SK-N-SH (cell line): Measurements from ENCODE around the gene CACNA2D3. TPM values are rescaled to one million over a fixed set of nuclear protein-coding genes. Genes with fewer than 3 reads are reported as not detected.

Experiments
- CTCF ChIA-PET: fragments of 300-600, 350-600 bp; formaldehyde crosslinking; extraction: SDS; loops from one replicate; lab custom pipeline; 2021; lab: Yijun Ruan, JAX
- POLR2A ChIA-PET: fragments of 350-600 bp; sonication (Branson Sonifier 250); formaldehyde crosslinking; extraction: SDS; loops from one replicate; lab custom pipeline; 2020; ENCODE audit warnings: antibody characterized with exemption, inconsistent platforms; lab: Yijun Ruan, JAX
- DNase-seq: peaks from one replicate; pipeline ENCODE4 v3.0.0; 2012
- H2AFZ ChIP-seq: fragments of 200-600 bp; sonication (generic); 2 replicates; pipeline ENCODE4 v1.8.1; 2016; ENCODE audit warnings: antibody characterized with exemption, mild to moderate bottlenecking, low read depth
- H3F3A ChIP-seq: fragments of 200-600 bp; sonication (generic); replicated peaks from 2 replicates; pipeline ENCODE3; 2016; ENCODE audit warnings: antibody characterized with exemption, mild to moderate bottlenecking; ENCODE audit not compliant: insufficient read depth
- H3K27ac ChIP-seq, 2 experiments: fragments of 200-500 bp in 1 of 2; fragments of 200-600 bp in 1 of 2; sonication (Bioruptor generic) in 1 of 2; sonication (generic), shearing (Covaris generic) in 1 of 2; 2 replicates each; pipeline versions ENCODE4 v1.5.1 to v1.6.1; 2014 to 2016; ENCODE audit warnings: low read depth in 2 of 2, inconsistent platforms in 1 of 2, low read length in 1 of 2, mild to moderate bottlenecking in 1 of 2, mixed read lengths in 1 of 2
- H3K27me3 ChIP-seq: fragments of 200-600 bp; sonication (generic), shearing (Covaris generic); 2 replicates; pipeline ENCODE4 v1.6.1; 2016; ENCODE audit warnings: mixed run types; ENCODE audit not compliant: insufficient read depth
- H3K36me3 ChIP-seq, 2 experiments: fragments of 200-500 bp in 1 of 2; fragments of 200-600 bp in 1 of 2; sonication (Bioruptor generic) in 1 of 2; sonication (generic) in 1 of 2; replicated peaks in 1 of 2; 2 replicates each; pipeline versions ENCODE3 to v1.5.1; 2014 to 2016; ENCODE audit warnings: low read length in 1 of 2, mild to moderate bottlenecking in 1 of 2; ENCODE audit not compliant: insufficient read depth in 2 of 2, control insufficient read depth in 1 of 2
- H3K4me1 ChIP-seq, 2 experiments: fragments of 200-500 bp in 1 of 2; fragments of 200-600 bp in 1 of 2; sonication (Bioruptor generic) in 1 of 2; sonication (generic), shearing (Covaris generic) in 1 of 2; 2 replicates each; pipeline versions ENCODE4 v1.5.1 to v1.6.1; 2014 to 2016; ENCODE audit warnings: low read depth in 1 of 2, low read length in 1 of 2, mixed run types in 1 of 2; ENCODE audit not compliant: insufficient read depth in 2 of 2, control insufficient read depth in 1 of 2
- H3K4me2 ChIP-seq: fragments of 200-600 bp; sonication (generic), shearing (Covaris generic); 2 replicates; pipeline ENCODE4 v1.6.1; 2017; ENCODE audit warnings: mixed run types
- H3K4me3 ChIP-seq, 2 experiments: fragments of 200-500 bp in 1 of 2; fragments of 200-600 bp in 1 of 2; sonication (Bioruptor generic) in 1 of 2; sonication (generic), shearing (Covaris generic) in 1 of 2; 2 replicates each; pipeline versions ENCODE4 v1.5.1 to v1.8.1; 2014 to 2016; ENCODE audit warnings: low read depth in 2 of 2, inconsistent platforms in 1 of 2, low read length in 1 of 2, mild to moderate bottlenecking in 1 of 2, mixed read lengths in 1 of 2, moderate library complexity in 1 of 2
- H3K79me2 ChIP-seq: fragments of 200-600 bp; sonication (generic); 2 replicates; pipeline ENCODE4 v1.8.1; 2017; ENCODE audit warnings: mild to moderate bottlenecking; ENCODE audit not compliant: insufficient read depth
- H3K9ac ChIP-seq: fragments of 200-600 bp; sonication (generic); 2 replicates; pipeline ENCODE4 v1.6.1; 2017; ENCODE audit warnings: mixed run types
- H3K9me2 ChIP-seq: fragments of 200-600 bp; sonication (generic); 2 replicates; pipeline ENCODE4 v1.6.1; 2017; ENCODE audit warnings: mixed run types
- H3K9me3 ChIP-seq: fragments of 200-600 bp; sonication (generic); 2 replicates; pipeline ENCODE4 v1.6.1; 2017; ENCODE audit warnings: mixed run types, mild to moderate bottlenecking, moderate library complexity
- H4K20me1 ChIP-seq: fragments of 200-600 bp; sonication (generic); 2 replicates; pipeline ENCODE4 v1.6.1; 2017; ENCODE audit warnings: mild to moderate bottlenecking, mixed run types; ENCODE audit not compliant: insufficient read depth
- CHD2 ChIP-seq: fragments of 150-350 bp; IDR thresholded peaks from 2 replicates; pipeline ENCODE4 v1.6.1; 2018; ENCODE audit warnings: low read length; ENCODE audit not compliant: partially characterized antibody
- ELF1 ChIP-seq: IDR thresholded peaks from 2 replicates; pipeline ENCODE4 v1.4.0; 2012
- EP300 ChIP-seq, 2 experiments: IDR thresholded peaks; 2 replicates each; pipeline versions ENCODE4 v1.4.0 to v1.6.1; 2012; ENCODE audit warnings: borderline replicate concordance in 1 of 2, low read depth in 1 of 2, low read length in 1 of 2
- EZH2phosphoT487 ChIP-seq: fragments of 200-600 bp; sonication (generic); IDR thresholded peaks from 2 replicates; pipeline ENCODE4 v1.6.1; 2017; ENCODE audit warnings: low read depth, mixed run types, mild to moderate bottlenecking, antibody characterized with exemption, moderate library complexity, borderline replicate concordance
- FOSL2 ChIP-seq: IDR thresholded peaks from 2 replicates; pipeline ENCODE4 v1.4.0; 2012; ENCODE audit warnings: low read depth, mild to moderate bottlenecking, moderate library complexity, borderline replicate concordance
- MEF2A ChIP-seq: IDR thresholded peaks from 2 replicates; pipeline ENCODE4 v1.4.0; 2012; ENCODE audit warnings: low read depth, borderline replicate concordance
- NFIC ChIP-seq: IDR thresholded peaks from 2 replicates; pipeline ENCODE4 v1.4.0; 2012; ENCODE audit warnings: borderline replicate concordance
- NRF1 ChIP-seq: IDR thresholded peaks from 2 replicates; pipeline ENCODE4 v1.6.1; 2012; ENCODE audit warnings: low read depth, mild to moderate bottlenecking, low read length
- POLR2AphosphoS5 ChIP-seq: IDR thresholded peaks from 2 replicates; pipeline ENCODE4 v1.6.1; 2012; ENCODE audit warnings: low read depth, low read length
- RFX5 ChIP-seq: IDR thresholded peaks from 2 replicates; pipeline ENCODE4 v1.6.1; 2012; ENCODE audit warnings: mild to moderate bottlenecking, improper control_type of control experiment, low read length
- TAF1 ChIP-seq: IDR thresholded peaks from 2 replicates; pipeline ENCODE4 v1.6.1; 2012; ENCODE audit warnings: low read depth, mild to moderate bottlenecking, low read length, moderate library complexity, borderline replicate concordance
- TCF12 ChIP-seq: IDR thresholded peaks from 2 replicates; pipeline ENCODE4 v1.4.0; 2012
- WGBS: methylation state at CpG from one replicate; pipeline ENCODE4 v1.1.6; 2017; ENCODE audit warnings: low lambda C conversion rate; 5-methylcytosine and 5-hydroxymethylcytosine counted together
- polyA plus RNA-seq, 3 experiments: library from polyadenylated mRNA; depleted of rRNA; stranded (reverse); fragments of >200 nt; gene quantifications; 2 replicates each; pipeline ENCODE4 v1.2.3, GENCODE V29; 2012
- TF ChIP-seq, protein P1 (sequence below): fragments of 200-600 bp; sonication (generic); IDR thresholded peaks from 2 replicates; pipeline ENCODE4 v1.6.1; 2017; ENCODE audit warnings: antibody characterized with exemption, mild to moderate bottlenecking, moderate library complexity
- TF ChIP-seq, protein P2 (sequence below): IDR thresholded peaks from 2 replicates; pipeline ENCODE4 v1.4.0; 2012; ENCODE audit warnings: low read depth
- TF ChIP-seq, protein P3 (sequence below): IDR thresholded peaks from 2 replicates; pipeline ENCODE4 v1.6.1; 2012; ENCODE audit warnings: mild to moderate bottlenecking, low read depth, low read length, moderate library complexity
- TF ChIP-seq, protein P4 (sequence below): fragments of 150-350 bp; IDR thresholded peaks from 2 replicates; pipeline ENCODE4 v1.6.1; 2016; ENCODE audit warnings: mild to moderate bottlenecking, low read depth, low read length
- TF ChIP-seq, protein P5 (sequence below): IDR thresholded peaks from 2 replicates; pipeline ENCODE4 v1.4.0; 2012; ENCODE audit warnings: low read depth, borderline replicate concordance

Gene CACNA2D3
- 0.15 and 0.36 TPM in 2 replicates for polyA plus RNA-seq (2012; rRNA removed)
- polyA plus RNA-seq (2012; cell fraction: cytosol; rRNA removed), result 0.12 and 0.14 TPM in 2 replicates
- polyA plus RNA-seq (2012; cell fraction: nucleus; rRNA removed), result 0.34 and 0.39 TPM in 2 replicates

DNA sequence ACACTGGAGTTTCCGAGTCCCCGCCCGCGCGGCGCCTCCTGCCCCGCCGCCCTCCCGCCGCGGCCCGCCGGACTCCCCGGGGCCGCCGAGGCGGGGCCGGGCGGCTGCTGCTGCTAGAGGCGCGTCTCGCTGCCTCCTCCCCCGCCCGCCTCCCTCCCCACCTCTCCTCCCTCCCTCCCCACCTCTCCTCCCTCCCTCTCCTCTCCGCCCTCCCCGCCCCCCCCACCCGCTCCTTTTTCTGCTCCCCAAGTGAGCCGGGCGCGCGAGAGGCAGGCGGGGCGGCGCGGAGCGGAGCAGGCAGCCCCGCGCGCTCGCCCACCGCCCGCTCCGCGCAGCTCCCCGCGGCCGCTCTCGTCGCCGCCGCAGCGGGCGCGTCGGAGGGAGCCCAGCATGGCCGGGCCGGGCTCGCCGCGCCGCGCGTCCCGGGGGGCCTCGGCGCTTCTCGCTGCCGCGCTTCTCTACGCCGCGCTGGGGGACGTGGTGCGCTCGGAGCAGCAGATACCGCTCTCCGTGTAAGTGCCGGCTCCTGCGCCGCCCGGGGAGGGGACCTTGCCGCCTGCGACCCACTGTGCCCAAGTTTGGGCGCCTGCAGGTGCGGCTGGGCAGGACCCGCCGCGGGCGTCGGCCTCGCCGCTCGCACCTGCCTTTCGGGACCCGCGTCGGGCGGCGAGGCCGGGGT is at the start of gene CACNA2D3:
Gene CACNA2D3 (plus strand): TSS at position 229 of the 679 bp plus-strand sequence.
- H3K4me3 ChIP-seq, result peak within 1 kb of the TSS; percentile 28 to 53; a peak in 3 of 4 replicates
- CTCF ChIA-PET, result interaction anchor here (1.2 to 2.2 kb wide), 3 partner anchors 9 to 184 kb away, joined by 4 to 6 read pairs (median 6); no protein-coding TSS in a partner anchor
- no peaks in the 10 kb centered on the region for H3K9me2 ChIP-seq
- no peaks in the 10 kb centered on the region for H3F3A ChIP-seq
- peak within 1 kb of the TSS; percentile 76 for H3K4me2 ChIP-seq
- peaks cover 0 to 26% of the 10 kb centered on the region in 2 experiments; a peak in 2 of 4 replicates for H3K4me1 ChIP-seq
- no peaks in the 10 kb centered on the region for H3K79me2 ChIP-seq
- H3K27me3 ChIP-seq, result peaks cover 36% of the 10 kb centered on the region
- H3K27ac ChIP-seq, result no peak within 1 kb of the TSS
- no peaks in the 10 kb centered on the region for H3K36me3 ChIP-seq
- no peaks in the 10 kb centered on the region for H4K20me1 ChIP-seq
- TF ChIP-seq FOSL2 (no peak), ELF1 (no peak), NRF1 (no peak), EP300 (IDR thresholded peaks at IDR 0.05; ENCODE audit: borderline replicate concordance in 1 of 2, low read depth in 1 of 2, low read length in 1 of 2) (no peak), NFIC (no peak), POLR2AphosphoS5 (no peak), CHD2 (no peak), MEF2A (no peak), TCF12 (no peak), RFX5 (no peak), TAF1 (no peak), EZH2phosphoT487 (no peak)
- TF ChIP-seq, protein P1, sequence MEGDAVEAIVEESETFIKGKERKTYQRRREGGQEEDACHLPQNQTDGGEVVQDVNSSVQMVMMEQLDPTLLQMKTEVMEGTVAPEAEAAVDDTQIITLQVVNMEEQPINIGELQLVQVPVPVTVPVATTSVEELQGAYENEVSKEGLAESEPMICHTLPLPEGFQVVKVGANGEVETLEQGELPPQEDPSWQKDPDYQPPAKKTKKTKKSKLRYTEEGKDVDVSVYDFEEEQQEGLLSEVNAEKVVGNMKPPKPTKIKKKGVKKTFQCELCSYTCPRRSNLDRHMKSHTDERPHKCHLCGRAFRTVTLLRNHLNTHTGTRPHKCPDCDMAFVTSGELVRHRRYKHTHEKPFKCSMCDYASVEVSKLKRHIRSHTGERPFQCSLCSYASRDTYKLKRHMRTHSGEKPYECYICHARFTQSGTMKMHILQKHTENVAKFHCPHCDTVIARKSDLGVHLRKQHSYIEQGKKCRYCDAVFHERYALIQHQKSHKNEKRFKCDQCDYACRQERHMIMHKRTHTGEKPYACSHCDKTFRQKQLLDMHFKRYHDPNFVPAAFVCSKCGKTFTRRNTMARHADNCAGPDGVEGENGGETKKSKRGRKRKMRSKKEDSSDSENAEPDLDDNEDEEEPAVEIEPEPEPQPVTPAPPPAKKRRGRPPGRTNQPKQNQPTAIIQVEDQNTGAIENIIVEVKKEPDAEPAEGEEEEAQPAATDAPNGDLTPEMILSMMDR, result no peak
- TF ChIP-seq, protein P2, sequence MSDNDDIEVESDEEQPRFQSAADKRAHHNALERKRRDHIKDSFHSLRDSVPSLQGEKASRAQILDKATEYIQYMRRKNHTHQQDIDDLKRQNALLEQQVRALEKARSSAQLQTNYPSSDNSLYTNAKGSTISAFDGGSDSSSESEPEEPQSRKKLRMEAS, result no peak
- no peak within 1 kb of the TSS for H3K9ac ChIP-seq
- H2AFZ ChIP-seq, result 0 out of 2 replicates have a peak within 1 kb of the TSS, but pooled peaks have one; percentile 29
- POLR2A ChIA-PET, result no interaction called here
- peak; percentile 74 for DNase-seq
- H3K9me3 ChIP-seq, result no peaks in the 10 kb centered on the region
- WGBS, result 2% methylated on average over 30 of the region's 100 CpGs

DNA sequence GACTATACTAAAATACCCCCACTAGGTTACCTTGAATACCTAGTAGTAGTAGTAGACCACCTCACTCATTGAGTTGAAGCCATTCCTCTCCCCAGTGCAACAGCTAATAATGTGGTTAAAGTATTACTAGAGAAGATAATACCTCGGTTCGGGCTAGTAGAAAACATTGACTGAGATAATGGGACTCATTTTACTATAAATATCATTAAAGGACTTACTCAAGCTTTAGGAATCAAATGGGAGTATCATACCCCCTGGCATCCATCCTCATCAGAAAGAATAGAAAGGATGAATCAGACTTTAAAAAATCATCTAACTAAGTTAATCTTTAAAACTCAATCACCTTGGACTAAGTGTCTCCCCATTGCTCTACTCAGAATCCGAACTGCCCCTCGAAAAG is 49.0 kb upstream of the CACNA2D3 start:
- no peak overlapping the region for H3K4me3 ChIP-seq
- no peaks in the 10 kb centered on the region for H3K9me2 ChIP-seq
- no peaks in the 10 kb centered on the region for H3K36me3 ChIP-seq
- CTCF ChIA-PET, result no interaction called here
- POLR2A ChIA-PET, result no interaction called here
- no peak overlapping the region for H3K4me2 ChIP-seq
- H4K20me1 ChIP-seq, result no peaks in the 10 kb centered on the region
- WGBS, result 36% methylated on average over 4 of the region's 4 CpGs
- no peaks in the 10 kb centered on the region for H3K27me3 ChIP-seq
- H3K4me1 ChIP-seq, result no peaks in the 10 kb centered on the region
- H2AFZ ChIP-seq, result no peak overlapping the region
- DNase-seq, result no peak
- H3F3A ChIP-seq, result no peaks in the 10 kb centered on the region
- no peaks in the 10 kb centered on the region for H3K9me3 ChIP-seq
- no peak overlapping the region for H3K27ac ChIP-seq
- no peaks in the 10 kb centered on the region for H3K79me2 ChIP-seq
- no peak overlapping the region for H3K9ac ChIP-seq
- no peak for TF ChIP-seq TAF1
- TF ChIP-seq, protein P3, sequence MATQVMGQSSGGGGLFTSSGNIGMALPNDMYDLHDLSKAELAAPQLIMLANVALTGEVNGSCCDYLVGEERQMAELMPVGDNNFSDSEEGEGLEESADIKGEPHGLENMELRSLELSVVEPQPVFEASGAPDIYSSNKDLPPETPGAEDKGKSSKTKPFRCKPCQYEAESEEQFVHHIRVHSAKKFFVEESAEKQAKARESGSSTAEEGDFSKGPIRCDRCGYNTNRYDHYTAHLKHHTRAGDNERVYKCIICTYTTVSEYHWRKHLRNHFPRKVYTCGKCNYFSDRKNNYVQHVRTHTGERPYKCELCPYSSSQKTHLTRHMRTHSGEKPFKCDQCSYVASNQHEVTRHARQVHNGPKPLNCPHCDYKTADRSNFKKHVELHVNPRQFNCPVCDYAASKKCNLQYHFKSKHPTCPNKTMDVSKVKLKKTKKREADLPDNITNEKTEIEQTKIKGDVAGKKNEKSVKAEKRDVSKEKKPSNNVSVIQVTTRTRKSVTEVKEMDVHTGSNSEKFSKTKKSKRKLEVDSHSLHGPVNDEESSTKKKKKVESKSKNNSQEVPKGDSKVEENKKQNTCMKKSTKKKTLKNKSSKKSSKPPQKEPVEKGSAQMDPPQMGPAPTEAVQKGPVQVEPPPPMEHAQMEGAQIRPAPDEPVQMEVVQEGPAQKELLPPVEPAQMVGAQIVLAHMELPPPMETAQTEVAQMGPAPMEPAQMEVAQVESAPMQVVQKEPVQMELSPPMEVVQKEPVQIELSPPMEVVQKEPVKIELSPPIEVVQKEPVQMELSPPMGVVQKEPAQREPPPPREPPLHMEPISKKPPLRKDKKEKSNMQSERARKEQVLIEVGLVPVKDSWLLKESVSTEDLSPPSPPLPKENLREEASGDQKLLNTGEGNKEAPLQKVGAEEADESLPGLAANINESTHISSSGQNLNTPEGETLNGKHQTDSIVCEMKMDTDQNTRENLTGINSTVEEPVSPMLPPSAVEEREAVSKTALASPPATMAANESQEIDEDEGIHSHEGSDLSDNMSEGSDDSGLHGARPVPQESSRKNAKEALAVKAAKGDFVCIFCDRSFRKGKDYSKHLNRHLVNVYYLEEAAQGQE, result no peak
- TF ChIP-seq, protein P4, sequence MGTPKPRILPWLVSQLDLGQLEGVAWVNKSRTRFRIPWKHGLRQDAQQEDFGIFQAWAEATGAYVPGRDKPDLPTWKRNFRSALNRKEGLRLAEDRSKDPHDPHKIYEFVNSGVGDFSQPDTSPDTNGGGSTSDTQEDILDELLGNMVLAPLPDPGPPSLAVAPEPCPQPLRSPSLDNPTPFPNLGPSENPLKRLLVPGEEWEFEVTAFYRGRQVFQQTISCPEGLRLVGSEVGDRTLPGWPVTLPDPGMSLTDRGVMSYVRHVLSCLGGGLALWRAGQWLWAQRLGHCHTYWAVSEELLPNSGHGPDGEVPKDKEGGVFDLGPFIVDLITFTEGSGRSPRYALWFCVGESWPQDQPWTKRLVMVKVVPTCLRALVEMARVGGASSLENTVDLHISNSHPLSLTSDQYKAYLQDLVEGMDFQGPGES, result no peak
- TF ChIP-seq, protein P5, sequence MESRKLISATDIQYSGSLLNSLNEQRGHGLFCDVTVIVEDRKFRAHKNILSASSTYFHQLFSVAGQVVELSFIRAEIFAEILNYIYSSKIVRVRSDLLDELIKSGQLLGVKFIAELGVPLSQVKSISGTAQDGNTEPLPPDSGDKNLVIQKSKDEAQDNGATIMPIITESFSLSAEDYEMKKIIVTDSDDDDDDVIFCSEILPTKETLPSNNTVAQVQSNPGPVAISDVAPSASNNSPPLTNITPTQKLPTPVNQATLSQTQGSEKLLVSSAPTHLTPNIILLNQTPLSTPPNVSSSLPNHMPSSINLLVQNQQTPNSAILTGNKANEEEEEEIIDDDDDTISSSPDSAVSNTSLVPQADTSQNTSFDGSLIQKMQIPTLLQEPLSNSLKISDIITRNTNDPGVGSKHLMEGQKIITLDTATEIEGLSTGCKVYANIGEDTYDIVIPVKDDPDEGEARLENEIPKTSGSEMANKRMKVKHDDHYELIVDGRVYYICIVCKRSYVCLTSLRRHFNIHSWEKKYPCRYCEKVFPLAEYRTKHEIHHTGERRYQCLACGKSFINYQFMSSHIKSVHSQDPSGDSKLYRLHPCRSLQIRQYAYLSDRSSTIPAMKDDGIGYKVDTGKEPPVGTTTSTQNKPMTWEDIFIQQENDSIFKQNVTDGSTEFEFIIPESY, result no peak
